ENCODE data around the gene DNAJB6. TPM values are rescaled to one million over a fixed set of nuclear protein-coding genes. Genes with fewer than 3 reads are reported as not detected.

The DNAJB6 gene
- total RNA-seq, 1 experiment from 2014 or later: 288 TPM

DNA sequence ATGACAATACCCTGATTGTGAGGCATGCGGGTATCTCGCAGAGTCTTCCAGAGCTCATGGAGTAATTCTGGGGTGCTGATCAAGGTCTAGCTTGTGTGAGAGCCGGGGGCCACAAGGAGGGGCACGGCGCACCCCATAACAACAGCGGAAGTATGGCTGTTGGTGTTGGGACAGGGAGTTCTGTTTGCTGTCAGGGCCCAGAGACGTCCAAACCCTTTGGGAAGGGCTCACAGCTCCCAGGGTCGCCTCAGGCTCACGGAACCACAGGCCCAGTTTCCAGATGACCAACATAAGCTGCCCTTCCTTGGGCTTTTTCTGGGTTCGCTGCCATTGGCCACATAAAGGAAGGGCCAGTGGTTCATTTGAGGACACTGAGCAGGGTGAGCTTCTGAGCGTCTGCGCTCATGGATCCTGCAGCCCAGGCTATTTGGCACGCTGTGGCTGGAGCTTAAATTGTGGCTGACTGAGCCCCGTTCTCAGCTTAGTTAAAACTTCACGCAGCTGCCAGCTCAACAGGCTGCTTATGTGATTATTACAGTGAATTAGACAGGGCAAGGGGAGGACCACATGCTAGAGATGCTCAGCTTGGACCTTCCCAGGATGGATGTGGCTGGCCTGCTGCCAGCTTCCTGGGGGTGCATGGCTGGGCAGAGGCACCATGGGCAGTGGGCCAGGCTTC lies 92.3 kb downstream of the DNAJB6 start (continued):
- TF ChIP-seq, protein P1, sequence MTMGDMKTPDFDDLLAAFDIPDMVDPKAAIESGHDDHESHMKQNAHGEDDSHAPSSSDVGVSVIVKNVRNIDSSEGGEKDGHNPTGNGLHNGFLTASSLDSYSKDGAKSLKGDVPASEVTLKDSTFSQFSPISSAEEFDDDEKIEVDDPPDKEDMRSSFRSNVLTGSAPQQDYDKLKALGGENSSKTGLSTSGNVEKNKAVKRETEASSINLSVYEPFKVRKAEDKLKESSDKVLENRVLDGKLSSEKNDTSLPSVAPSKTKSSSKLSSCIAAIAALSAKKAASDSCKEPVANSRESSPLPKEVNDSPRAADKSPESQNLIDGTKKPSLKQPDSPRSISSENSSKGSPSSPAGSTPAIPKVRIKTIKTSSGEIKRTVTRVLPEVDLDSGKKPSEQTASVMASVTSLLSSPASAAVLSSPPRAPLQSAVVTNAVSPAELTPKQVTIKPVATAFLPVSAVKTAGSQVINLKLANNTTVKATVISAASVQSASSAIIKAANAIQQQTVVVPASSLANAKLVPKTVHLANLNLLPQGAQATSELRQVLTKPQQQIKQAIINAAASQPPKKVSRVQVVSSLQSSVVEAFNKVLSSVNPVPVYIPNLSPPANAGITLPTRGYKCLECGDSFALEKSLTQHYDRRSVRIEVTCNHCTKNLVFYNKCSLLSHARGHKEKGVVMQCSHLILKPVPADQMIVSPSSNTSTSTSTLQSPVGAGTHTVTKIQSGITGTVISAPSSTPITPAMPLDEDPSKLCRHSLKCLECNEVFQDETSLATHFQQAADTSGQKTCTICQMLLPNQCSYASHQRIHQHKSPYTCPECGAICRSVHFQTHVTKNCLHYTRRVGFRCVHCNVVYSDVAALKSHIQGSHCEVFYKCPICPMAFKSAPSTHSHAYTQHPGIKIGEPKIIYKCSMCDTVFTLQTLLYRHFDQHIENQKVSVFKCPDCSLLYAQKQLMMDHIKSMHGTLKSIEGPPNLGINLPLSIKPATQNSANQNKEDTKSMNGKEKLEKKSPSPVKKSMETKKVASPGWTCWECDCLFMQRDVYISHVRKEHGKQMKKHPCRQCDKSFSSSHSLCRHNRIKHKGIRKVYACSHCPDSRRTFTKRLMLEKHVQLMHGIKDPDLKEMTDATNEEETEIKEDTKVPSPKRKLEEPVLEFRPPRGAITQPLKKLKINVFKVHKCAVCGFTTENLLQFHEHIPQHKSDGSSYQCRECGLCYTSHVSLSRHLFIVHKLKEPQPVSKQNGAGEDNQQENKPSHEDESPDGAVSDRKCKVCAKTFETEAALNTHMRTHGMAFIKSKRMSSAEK (CRISPR knock-in tag; IDR thresholded peaks at IDR 0.05; ENCODE audit: borderline replicate concordance): no peak
- TF ChIP-seq GABPB1 (CRISPR knock-in tag; IDR thresholded peaks at IDR 0.05): no peak
- TF ChIP-seq, protein P2, sequence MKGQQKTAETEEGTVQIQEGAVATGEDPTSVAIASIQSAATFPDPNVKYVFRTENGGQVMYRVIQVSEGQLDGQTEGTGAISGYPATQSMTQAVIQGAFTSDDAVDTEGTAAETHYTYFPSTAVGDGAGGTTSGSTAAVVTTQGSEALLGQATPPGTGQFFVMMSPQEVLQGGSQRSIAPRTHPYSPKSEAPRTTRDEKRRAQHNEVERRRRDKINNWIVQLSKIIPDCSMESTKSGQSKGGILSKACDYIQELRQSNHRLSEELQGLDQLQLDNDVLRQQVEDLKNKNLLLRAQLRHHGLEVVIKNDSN (CRISPR knock-in tag; IDR thresholded peaks at IDR 0.05): no peak

DNA sequence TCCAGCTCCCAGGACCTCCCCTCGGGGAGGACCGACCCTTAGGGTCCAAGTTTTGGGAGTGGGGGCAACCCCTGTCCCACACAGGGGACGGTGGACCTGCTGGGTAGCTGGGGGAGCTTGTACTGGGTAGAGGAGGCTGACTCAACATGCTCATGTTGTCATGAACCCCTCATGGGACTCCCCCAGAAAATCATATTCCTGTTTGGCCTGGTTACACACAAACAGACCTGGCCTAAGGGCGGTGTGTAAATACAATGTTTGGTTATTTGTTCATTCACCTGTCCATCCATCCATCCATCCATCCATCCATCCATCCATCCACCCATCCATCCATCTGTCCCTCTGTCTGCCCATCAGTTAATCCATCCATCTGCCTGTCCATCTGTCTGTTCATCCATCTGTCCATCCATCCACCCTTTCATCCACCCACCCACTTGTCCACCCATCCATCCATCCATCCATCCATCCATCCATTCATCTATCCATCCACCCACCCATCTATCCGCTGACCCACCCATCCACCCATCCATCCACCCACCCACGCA lies 92.9 kb downstream of the DNAJB6 start:
- no peak for DNase-seq (ENCODE audit: low spot score)
- Mint-ChIP-seq H3K27ac (no peak overlapping the region), H3K36me3 (no peaks in the 10 kb centered on the region), H3K4me1 (peaks cover 6% of the 10 kb centered on the region), H3K27me3 (ENCODE audit: low read depth) (no peaks in the 10 kb centered on the region; the same call in none of the 2 replicates), H3K4me3 (no peak overlapping the region), H3K9me3 (peaks cover 7% of the 10 kb centered on the region; the same call in 1 of the 2 replicates)
- ChIA-PET POLR2A (no interaction called here), CTCF (interaction anchor here (1.2 kb wide), 1 partner anchor 45 kb away, joined by 6 read pairs; no protein-coding TSS in a partner anchor)
- no peak for ATAC-seq
- TF ChIP-seq ZNF671 (CRISPR knock-in tag; IDR thresholded peaks at IDR 0.05) (no peak), TEAD4 (CRISPR knock-in tag; IDR thresholded peaks at IDR 0.05) (no peak), GRHL2 (CRISPR knock-in tag; IDR thresholded peaks at IDR 0.05; ENCODE audit: insufficient replicate concordance, severe bottlenecking) (no peak), TP53 (CRISPR knock-in tag; IDR thresholded peaks at IDR 0.05) (no peak), CBFB (CRISPR knock-in tag; IDR thresholded peaks at IDR 0.05; ENCODE audit: low read depth) (no peak), ZNF423 (CRISPR knock-in tag; IDR thresholded peaks at IDR 0.05) (no peak)
- TF ChIP-seq, protein P3, sequence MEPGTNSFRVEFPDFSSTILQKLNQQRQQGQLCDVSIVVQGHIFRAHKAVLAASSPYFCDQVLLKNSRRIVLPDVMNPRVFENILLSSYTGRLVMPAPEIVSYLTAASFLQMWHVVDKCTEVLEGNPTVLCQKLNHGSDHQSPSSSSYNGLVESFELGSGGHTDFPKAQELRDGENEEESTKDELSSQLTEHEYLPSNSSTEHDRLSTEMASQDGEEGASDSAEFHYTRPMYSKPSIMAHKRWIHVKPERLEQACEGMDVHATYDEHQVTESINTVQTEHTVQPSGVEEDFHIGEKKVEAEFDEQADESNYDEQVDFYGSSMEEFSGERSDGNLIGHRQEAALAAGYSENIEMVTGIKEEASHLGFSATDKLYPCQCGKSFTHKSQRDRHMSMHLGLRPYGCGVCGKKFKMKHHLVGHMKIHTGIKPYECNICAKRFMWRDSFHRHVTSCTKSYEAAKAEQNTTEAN (CRISPR knock-in tag; IDR thresholded peaks at IDR 0.05): no peak
- TF ChIP-seq, protein P4, sequence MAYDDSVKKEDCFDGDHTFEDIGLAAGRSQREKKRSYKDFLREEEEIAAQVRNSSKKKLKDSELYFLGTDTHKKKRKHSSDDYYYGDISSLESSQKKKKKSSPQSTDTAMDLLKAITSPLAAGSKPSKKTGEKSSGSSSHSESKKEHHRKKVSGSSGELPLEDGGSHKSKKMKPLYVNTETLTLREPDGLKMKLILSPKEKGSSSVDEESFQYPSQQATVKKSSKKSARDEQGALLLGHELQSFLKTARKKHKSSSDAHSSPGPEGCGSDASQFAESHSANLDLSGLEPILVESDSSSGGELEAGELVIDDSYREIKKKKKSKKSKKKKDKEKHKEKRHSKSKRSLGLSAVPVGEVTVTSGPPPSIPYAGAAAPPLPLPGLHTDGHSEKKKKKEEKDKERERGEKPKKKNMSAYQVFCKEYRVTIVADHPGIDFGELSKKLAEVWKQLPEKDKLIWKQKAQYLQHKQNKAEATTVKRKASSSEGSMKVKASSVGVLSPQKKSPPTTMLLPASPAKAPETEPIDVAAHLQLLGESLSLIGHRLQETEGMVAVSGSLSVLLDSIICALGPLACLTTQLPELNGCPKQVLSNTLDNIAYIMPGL (CRISPR knock-in tag; IDR thresholded peaks at IDR 0.05): no peak
- TF ChIP-seq, protein P5, sequence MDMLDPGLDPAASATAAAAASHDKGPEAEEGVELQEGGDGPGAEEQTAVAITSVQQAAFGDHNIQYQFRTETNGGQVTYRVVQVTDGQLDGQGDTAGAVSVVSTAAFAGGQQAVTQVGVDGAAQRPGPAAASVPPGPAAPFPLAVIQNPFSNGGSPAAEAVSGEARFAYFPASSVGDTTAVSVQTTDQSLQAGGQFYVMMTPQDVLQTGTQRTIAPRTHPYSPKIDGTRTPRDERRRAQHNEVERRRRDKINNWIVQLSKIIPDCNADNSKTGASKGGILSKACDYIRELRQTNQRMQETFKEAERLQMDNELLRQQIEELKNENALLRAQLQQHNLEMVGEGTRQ (CRISPR knock-in tag; IDR thresholded peaks at IDR 0.05): no peak
- TF ChIP-seq, protein P6, sequence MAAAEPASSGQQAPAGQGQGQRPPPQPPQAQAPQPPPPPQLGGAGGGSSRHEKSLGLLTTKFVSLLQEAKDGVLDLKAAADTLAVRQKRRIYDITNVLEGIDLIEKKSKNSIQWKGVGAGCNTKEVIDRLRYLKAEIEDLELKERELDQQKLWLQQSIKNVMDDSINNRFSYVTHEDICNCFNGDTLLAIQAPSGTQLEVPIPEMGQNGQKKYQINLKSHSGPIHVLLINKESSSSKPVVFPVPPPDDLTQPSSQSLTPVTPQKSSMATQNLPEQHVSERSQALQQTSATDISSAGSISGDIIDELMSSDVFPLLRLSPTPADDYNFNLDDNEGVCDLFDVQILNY (CRISPR knock-in tag; IDR thresholded peaks at IDR 0.05): no peak
- TF ChIP-seq, protein P7, sequence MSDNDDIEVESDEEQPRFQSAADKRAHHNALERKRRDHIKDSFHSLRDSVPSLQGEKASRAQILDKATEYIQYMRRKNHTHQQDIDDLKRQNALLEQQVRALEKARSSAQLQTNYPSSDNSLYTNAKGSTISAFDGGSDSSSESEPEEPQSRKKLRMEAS (CRISPR knock-in tag; IDR thresholded peaks at IDR 0.05): no peak

Measured in WTC11 (cell line).